Measurements from ENCODE around the gene MRPL51.

DNA sequence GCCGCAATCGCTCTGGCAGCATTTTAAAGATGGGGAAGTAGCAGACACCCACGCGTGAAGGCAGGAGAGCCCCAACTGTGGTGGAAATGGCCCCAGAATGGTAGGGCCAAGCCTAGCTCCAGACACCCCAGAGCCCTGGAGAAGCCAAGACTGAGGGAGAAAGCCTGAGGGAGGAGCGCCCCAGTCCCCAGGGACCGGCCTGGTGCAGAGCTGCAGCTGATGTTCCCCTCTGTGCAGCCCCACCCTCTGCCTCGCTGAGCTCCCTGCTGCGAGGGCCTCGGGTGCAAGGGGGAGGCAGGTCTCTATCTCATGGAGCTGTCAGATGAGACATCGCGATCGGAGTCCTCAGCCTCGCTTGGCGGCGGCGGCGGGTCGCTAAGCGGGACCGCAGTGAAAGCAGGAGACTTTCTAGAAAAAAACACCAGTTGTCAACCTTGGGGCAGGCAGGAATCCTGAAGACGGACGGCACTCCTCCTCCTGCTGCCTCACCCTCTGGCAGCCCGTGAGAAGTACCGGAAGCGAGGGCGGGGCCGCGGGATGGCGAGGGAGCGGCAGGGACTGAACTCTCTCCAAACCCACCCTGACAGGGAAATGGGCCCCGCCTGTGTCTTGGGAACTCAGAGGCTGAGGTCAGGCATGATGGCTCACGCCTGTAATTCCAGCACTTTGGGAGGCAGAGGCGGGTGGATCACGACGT lies 47.3 kb upstream of the MRPL51 start:
- TF ChIP-seq EZH2 (IDR thresholded peaks at IDR 0.05; ENCODE audit: borderline replicate concordance, low read depth, low read length, severe bottlenecking): no peak
- TF ChIP-seq, protein P1, sequence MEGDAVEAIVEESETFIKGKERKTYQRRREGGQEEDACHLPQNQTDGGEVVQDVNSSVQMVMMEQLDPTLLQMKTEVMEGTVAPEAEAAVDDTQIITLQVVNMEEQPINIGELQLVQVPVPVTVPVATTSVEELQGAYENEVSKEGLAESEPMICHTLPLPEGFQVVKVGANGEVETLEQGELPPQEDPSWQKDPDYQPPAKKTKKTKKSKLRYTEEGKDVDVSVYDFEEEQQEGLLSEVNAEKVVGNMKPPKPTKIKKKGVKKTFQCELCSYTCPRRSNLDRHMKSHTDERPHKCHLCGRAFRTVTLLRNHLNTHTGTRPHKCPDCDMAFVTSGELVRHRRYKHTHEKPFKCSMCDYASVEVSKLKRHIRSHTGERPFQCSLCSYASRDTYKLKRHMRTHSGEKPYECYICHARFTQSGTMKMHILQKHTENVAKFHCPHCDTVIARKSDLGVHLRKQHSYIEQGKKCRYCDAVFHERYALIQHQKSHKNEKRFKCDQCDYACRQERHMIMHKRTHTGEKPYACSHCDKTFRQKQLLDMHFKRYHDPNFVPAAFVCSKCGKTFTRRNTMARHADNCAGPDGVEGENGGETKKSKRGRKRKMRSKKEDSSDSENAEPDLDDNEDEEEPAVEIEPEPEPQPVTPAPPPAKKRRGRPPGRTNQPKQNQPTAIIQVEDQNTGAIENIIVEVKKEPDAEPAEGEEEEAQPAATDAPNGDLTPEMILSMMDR (IDR thresholded peaks at IDR 0.05; ENCODE audit: borderline replicate concordance, extremely low read depth, low read length, poor library complexity, severe bottlenecking): peak; percentile 60

Data from DND-41 (cell line).